ENCODE data around the gene AS3MT.

- TF ChIP-seq POLR2A (IDR thresholded peaks at IDR 0.05) (no peak), CTCF (IDR thresholded peaks at IDR 0.05) (no peak), POLR2AphosphoS5 (IDR thresholded peaks at IDR 0.05) (no peak)
Measured at GRCh38 chr10:102914781-102915180, 45.5 kb downstream of the AS3MT start.

All from stomach (tissue), 4 donors.